GM18861 (cell line): Measurements from ENCODE around the gene UCKL1.
A peak's percentile ranks its signal among the peaks of the same experiment; 100 is the strongest.
"Not testable (repeated sequence)": the region's sequence is repeated elsewhere in the genome, so short reads cannot be mapped to it uniquely, and the experiment has no call there.

Experiments
- ATAC-seq: cut with Tn5 transposase; IDR thresholded peaks from one replicate; pipeline ENCODE4 v1.9.1; 2021; ENCODE audit not compliant: unreplicated experiment

Gene UCKL1

DNA sequence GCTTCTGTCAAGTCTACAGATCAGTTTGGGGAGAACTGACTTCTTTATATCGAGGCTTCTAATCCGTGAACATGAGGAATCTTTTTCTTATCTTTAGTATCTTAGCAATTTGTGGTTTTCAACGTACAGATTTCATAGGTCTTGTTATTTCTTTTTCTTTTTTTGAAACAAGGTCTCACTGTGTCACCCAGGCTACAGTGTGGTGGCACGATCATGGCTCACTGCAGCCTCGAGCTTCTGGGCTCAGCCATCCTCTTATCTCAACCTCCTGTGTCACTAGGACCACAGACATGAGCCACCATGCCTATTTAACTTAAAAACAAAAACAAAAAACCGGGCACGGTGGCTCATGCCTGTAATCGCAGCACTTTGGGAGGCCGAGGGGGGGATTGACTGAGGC lies 32.0 kb downstream of the UCKL1 start:
- no peak for ATAC-seq

DNA sequence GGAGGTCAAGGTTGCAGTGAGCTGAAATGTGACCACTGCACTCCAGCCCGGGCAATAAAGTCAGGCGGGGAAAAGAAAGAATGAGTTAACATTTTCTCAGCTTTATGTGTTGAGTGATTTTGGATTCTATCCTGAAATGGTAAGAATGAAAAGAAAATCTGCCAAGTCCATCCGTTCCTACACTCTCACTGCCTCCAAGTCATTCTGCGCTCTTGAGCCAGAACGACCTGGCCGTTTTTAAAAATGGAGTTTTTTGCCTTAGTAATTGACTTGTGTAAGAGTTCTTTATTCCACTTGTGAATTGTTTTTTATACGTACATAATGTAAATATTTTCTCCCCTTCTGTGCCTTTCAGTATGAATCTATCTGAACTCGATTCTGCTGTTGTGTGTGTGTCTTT lies 32.6 kb downstream of the UCKL1 start:
- ATAC-seq, result no peak

DNA sequence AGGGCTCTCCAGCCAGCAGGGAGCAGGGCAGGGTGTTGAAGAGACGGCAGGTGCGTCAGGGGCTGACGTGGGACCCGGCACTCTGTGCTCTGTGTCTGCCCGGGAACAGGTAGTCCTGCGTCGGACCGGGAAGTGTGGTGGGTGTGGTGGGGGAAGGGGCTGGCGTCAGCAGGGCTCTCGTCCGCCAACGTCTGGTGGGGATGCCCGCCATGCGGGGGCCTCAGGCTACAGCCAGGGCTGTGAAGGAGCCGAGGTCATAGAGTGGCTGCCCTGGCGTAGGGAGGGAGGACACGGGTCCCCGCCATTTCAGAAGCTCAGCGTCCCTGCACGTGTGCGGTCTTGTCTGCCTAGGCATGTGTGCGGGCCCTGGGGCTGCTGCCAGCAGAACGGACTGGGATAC lies 36.0 kb downstream of the UCKL1 start:
- no peak for ATAC-seq

DNA sequence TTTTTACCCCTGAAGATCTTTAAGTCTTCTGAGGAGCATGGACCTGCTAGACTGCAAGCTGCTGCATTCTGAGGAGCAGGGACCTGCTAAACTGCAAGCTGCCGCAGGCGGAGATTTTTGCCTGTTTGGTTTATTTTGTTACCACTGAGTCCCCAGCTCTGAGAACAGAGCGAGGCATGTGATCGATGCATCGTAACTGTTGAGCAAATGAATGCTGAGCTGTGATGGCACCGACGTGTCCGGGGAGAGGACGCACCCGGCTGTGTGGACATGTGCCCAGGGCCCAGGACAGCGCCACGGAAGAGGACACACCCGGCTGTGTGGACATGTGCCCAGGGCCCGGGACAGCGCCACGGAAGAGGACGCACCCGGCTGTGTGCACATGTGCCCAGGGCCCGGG lies 37.1 kb downstream of the UCKL1 start:
- ATAC-seq, result no peak

- no peak for ATAC-seq
Measured at GRCh38 chr20:63917811-63918210, 38.4 kb downstream of the UCKL1 start.

- ATAC-seq, result not testable (repeated sequence)
Measured at GRCh38 chr20:63916371-63916939, 39.8 kb downstream of the UCKL1 start.

GRCh38 chr20:63915471-63915870 lies 40.7 kb downstream of the UCKL1 start:
- no peak for ATAC-seq

GRCh38 chr20:63913768-63914167 lies 42.4 kb downstream of the UCKL1 start:
- no peak for ATAC-seq

GRCh38 chr20:63911176-63911575 lies 45.0 kb downstream of the UCKL1 start:
- no peak for ATAC-seq

- no peak for ATAC-seq
Measured at GRCh38 chr20:63908008-63908682, 48.1 kb downstream of the UCKL1 start.

DNA sequence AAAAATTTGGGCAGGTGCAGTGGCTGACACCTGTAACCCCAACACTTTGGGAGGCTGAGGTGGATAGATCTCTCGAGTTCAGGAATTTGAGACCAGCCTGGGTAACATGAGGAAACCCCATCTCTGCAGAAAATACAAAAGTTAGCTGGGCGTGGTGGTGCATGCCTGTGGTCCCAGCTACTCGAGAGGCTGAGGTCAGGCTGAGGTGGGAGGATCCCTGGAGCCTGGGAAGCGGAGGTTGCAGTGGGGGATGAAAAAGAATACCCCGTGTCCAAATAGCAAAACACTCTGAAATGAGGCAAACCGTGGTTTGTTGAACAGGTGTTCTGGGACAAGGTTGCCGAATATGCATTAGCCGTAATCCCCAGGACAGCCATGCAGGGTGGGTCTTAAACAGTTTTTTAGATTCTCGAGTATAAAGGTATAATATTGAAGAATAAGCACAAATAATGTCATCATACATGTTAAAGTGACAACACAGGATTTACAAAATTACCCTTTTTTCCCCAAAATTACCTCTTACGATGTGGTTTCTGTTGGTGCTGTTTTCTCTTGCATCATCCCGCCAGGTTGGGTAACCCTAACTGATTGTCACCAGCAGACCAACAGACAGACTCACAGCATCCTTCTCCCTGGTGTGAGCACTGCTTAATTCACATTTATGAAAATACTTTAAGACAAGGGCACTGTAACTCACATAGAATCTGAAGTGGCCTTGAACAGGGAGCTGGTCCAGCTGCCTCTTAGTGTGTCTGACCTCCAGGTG lies 52.2 kb downstream of the UCKL1 start:
- no peak for ATAC-seq

DNA sequence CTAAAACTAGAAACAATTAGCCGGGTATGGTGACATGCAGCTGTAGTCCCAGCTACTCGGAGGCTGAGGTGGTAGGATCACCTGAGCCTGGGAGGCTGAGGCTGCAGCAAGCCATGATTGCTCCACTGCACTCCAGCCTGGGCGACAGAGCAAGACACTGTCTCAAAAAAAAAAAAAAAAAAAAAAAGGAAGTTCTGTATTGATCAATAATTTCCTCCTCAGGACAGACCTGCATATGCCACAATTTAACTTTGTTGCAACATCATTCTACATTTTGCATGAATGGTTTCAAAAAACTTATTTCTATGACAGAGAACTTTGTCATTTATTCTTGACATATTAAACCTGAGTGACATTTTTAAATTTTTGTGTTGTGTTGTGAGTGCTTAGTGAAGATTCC lies 55.8 kb downstream of the UCKL1 start:
- no peak for ATAC-seq

DNA sequence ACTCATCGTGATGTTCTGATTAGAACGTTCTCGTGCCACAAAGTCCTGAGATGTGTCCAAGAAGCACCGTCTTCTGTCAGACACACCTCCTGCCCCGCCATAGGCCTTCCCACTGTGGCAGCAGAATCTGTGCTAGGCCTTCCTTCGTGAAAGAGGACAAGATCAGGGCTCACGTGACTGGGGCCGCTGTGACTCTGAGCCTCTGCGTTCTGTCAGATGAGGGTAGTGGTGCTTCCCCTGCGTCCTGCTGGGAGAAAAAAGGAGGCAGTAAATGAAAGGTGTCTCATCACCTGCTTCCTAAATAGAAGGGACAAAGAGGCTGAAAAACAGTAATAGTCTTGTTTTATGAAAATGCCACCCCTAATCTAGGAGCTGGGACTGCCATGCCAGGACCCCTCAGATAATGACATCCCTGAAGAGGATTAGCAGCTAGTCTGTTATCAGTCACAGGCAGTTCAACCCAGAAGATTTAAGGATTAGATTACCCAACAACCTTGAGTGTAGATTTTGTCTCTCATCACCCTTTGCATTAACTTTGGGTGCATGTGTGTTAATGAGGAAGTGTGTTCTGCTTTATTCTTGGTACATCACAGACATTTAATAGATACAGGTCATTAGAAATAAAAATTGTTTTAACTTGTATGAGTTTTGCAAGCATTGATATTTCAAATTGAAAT lies 57.2 kb downstream of the UCKL1 start:
- ATAC-seq, result no peak

GRCh38 chr20:63897978-63898561 lies 58.1 kb downstream of the UCKL1 start:
- no peak for ATAC-seq

DNA sequence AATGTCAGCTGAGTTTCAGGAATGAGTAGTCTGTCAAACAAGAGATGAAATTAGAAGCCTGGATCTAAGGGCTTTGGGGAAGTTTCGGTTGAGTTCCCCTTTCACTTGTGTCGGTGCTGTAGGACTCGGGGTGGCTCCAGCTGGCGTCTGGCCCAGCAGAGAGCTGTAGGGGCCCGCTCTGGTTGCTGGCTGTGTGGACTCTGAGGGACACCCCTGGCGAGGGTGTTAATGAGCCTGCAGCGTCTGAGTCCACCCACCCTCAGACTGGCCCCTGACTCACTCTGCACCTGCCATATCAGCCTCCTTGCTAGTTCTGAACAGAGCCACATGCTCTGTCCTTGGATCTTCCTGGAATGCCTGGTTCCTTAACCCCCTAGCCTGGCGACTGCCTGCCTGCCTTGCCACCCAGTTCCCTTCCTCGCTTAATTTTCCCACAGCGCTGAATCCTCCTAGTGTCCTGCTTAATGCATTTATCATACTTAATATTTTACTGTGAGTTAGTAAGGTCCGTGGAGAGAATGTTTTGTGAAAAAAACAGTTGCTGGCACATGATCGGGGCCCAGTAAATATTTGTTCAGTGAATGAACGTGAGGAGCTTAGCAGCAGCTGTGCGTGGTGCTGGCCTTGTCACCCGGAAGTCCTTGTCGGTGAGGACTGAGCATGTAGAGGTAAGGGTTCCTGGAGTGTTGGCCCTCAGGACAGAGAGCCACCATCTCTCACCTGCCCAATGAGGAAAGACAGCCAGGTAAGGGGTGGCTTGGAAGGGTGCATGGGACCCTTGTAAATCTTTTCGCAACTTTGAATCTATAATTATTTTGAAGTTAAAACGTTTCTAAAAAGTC lies 59.7 kb downstream of the UCKL1 start:
- no peak for ATAC-seq

- no peak for ATAC-seq
Measured at GRCh38 chr20:63895952-63896263, 60.3 kb downstream of the UCKL1 start.

DNA sequence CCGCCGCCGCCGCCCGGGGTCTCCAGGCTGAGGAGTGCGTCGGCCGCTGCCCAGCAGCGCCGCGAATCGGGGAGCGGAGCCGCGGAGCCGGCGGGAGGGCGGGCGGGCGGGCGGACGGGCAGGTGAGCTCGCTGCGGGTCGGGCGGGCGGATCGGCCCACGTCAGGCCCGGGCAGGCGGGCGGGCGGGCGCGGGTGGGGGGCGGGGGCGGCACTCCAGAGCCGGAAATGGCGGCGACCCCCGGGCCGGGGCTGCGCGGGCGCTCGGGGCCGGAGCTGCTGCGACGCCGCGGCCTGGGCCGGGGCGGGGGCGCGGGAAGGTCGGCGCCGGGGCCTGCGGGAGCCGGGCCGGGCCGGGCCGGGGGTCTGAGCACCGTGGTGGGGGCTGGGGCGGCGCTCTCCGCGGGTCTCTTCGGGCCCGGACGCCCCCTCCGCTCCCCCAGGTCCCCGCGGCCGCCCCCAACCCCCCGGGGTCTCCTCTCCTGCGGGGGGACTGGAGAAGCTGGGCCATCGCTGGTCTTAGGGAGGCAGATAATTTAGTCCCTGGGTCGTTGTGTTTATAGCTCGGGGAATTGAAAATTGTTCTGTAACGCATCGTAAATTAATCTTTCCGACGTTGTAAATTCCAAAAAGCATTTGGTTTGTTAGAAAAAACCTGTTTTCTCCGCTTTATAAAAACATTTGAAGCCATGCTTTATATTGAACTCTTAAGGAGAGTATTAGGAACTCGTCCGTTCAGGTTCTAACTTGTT lies 60.8 kb downstream of the UCKL1 start:
- no peak for ATAC-seq

DNA sequence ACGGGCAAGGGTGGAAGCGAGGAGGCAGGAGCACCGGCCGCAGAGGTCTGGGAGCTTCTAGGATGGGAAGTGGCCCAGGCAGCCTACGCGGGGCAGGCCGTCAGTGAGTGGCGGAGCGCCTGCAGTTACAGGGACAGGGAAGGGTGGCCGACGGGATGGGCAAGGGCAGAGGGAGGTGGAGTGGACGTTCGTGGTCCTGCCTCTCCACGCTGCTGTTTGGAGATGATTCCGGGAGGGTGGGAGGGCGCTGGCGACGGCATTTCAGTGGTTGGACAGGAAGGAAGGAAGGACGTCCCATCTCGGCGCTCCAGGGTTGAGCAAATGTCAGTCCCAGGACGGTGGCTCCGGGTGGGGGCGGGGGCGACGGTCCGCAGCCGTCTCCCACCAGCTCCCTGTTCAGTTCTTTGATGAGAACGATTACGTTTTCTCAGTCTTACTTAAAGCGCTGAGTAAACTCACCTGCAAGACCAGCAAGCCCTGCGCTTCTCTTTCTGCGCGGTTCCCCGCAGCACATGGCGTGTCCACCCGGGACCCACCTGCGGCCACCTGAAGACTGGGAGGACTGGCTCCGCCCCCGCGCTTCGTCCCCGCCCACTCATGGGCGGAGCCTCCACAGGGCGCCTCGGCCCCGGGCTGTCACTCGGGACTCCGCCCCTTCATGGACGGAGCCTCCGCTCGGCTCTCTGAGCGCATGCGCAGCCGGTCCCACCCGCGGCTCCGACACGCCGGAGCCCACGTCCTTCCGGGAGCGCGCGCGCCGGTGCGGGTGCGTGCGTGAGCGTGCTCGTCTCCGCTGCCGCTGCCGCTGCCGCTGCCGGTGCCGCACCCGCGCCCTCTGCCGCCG lies 61.6 kb downstream of the UCKL1 start, which contains the start of gene DNAJC5:
TSS of gene DNAJC5 (plus strand) at position 769 of the 844 bp plus-strand sequence. CDS start 33,220 bp downstream, outside the sequence.
- ATAC-seq, result peak; percentile 78

- no peak for ATAC-seq
Measured at GRCh38 chr20:63893999-63894357, 62.2 kb downstream of the UCKL1 start.
